K562 (cell line): ENCODE data around the gene HLA-DRB1.
"Not testable (repeated sequence)": the region's sequence is repeated elsewhere in the genome, so short reads cannot be mapped to it uniquely, and the experiment has no call there.

Experiments used
- CREM ChIP-seq: IDR thresholded peaks from 2 replicates; pipeline ENCODE4 v1.6.1; 2014; ENCODE audit warnings: antibody characterized with exemption, low read depth
- FOXM1 ChIP-seq, 2 experiments: fragments of 450-650 bp in 1 of 2; sonication (generic) in 1 of 2; formaldehyde crosslinking in 1 of 2; IDR thresholded peaks; 2 replicates each; pipeline versions ENCODE4 v1.6.1 to v1.9.0; 2017 to 2022; ENCODE audit warnings: low read depth in 2 of 2, mild to moderate bottlenecking in 2 of 2, missing genetic modification reagents in 1 of 2, moderate library complexity in 1 of 2
- MXI1 ChIP-seq: IDR thresholded peaks from 2 replicates; pipeline ENCODE4 v1.6.1; 2011; ENCODE audit warnings: low read depth, mild to moderate bottlenecking, improper control_type of control experiment, low read length
- RBM34 ChIP-seq: fragments of 200-400 bp; formaldehyde crosslinking; IDR thresholded peaks from 2 replicates; pipeline ENCODE4 v1.6.1; 2018; ENCODE audit warnings: low read length, borderline replicate concordance; ENCODE audit not compliant: insufficient read depth
- RCOR1 ChIP-seq, 2 experiments: IDR thresholded peaks; 2 replicates each; pipeline ENCODE4 v1.6.1; 2012; ENCODE audit warnings: low read depth in 2 of 2, low read length in 2 of 2, borderline replicate concordance in 1 of 2, improper control_type of control experiment in 1 of 2
- SMARCA5 ChIP-seq: fragments of 450-650 bp; IDR thresholded peaks from 2 replicates; pipeline ENCODE4 v1.6.1; 2016
- TCF7L2 ChIP-seq: fragments of 150-350 bp; IDR thresholded peaks from 2 replicates; pipeline ENCODE4 v1.6.1; 2016; ENCODE audit warnings: low read depth, mild to moderate bottlenecking, low read length, moderate library complexity
- ZFP30 ChIP-seq: fragments of 250-450 bp; sonication (Bioruptor Pico); IDR thresholded peaks from 2 replicates; pipeline ENCODE4 v1.8.0; 2022; ENCODE audit warnings: moderate library complexity, mild to moderate bottlenecking, inconsistent platforms, borderline replicate concordance
- TF ChIP-seq, protein P1 (sequence below), 3 experiments: IDR thresholded peaks in 2 of 3; conservative IDR thresholded peaks in 1 of 3; 2 replicates each; pipeline ENCODE4 v1.5.1; 2011 to 2012; ENCODE audit warnings: low read length in 3 of 3, mild to moderate bottlenecking in 3 of 3, control low read depth in 2 of 3, improper control_type of control experiment in 1 of 3, inconsistent platforms in 1 of 3, low read depth in 1 of 3, mixed read lengths in 1 of 3, moderate library complexity in 1 of 3; ENCODE audit not compliant: insufficient read depth in 2 of 3
- TF ChIP-seq, protein P2 (sequence below): fragments of 250-450 bp; sonication (Bioruptor Pico); IDR thresholded peaks from 2 replicates; pipeline ENCODE4 v1.4.0; 2020; ENCODE audit warnings: mild to moderate bottlenecking, moderate library complexity, borderline replicate concordance
- TF ChIP-seq, protein P3 (sequence below): fragments of 450-650 bp; formaldehyde crosslinking; IDR thresholded peaks from 2 replicates; pipeline ENCODE4 v1.4.0; 2022; ENCODE audit warnings: missing genetic modification characterization

DNA sequence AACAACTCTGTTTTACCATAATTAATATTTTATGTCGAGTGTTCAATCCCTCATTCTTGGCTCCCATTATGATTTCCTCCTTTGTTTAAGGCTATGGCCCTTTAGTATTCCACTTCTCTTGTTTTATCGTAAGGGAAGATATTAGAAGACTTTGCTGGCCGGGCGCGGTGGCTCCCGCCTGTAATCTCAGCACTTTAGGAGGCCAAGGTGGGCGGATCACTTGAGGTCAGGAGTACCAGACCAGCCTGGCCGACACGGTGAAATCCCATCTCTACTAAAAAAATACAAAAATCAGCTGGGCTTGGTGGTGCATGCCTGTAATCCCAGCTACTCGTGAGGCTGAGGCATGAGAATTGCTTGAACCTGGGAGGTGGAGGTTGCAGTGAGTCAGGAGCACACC lies 1.1 kb upstream of the HLA-DRB1 start:
- TF ChIP-seq RCOR1 (IDR thresholded peaks at IDR 0.05; ENCODE audit: borderline replicate concordance in 1 of 2, low read depth in 2 of 2, low read length in 2 of 2); SMARCA5; RBM34; FOXM1 (IDR thresholded peaks at IDR 0.05; ENCODE audit: low read depth); FOXM1 (CRISPR knock-in tag; IDR thresholded peaks at IDR 0.05; ENCODE audit: low read depth); MXI1; CREM; TCF7L2; ZFP30 (CRISPR knock-in tag): not testable (repeated sequence)
- TF ChIP-seq, protein P1, sequence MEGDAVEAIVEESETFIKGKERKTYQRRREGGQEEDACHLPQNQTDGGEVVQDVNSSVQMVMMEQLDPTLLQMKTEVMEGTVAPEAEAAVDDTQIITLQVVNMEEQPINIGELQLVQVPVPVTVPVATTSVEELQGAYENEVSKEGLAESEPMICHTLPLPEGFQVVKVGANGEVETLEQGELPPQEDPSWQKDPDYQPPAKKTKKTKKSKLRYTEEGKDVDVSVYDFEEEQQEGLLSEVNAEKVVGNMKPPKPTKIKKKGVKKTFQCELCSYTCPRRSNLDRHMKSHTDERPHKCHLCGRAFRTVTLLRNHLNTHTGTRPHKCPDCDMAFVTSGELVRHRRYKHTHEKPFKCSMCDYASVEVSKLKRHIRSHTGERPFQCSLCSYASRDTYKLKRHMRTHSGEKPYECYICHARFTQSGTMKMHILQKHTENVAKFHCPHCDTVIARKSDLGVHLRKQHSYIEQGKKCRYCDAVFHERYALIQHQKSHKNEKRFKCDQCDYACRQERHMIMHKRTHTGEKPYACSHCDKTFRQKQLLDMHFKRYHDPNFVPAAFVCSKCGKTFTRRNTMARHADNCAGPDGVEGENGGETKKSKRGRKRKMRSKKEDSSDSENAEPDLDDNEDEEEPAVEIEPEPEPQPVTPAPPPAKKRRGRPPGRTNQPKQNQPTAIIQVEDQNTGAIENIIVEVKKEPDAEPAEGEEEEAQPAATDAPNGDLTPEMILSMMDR (IDR thresholded peaks at IDR 0.05 in 2 of 3, conservative IDR thresholded peaks at IDR 0.05 in 1 of 3; ENCODE audit: insufficient read depth in 2 of 3, low read depth in 1 of 3, low read length in 3 of 3): not testable (repeated sequence)
- TF ChIP-seq, protein P2, sequence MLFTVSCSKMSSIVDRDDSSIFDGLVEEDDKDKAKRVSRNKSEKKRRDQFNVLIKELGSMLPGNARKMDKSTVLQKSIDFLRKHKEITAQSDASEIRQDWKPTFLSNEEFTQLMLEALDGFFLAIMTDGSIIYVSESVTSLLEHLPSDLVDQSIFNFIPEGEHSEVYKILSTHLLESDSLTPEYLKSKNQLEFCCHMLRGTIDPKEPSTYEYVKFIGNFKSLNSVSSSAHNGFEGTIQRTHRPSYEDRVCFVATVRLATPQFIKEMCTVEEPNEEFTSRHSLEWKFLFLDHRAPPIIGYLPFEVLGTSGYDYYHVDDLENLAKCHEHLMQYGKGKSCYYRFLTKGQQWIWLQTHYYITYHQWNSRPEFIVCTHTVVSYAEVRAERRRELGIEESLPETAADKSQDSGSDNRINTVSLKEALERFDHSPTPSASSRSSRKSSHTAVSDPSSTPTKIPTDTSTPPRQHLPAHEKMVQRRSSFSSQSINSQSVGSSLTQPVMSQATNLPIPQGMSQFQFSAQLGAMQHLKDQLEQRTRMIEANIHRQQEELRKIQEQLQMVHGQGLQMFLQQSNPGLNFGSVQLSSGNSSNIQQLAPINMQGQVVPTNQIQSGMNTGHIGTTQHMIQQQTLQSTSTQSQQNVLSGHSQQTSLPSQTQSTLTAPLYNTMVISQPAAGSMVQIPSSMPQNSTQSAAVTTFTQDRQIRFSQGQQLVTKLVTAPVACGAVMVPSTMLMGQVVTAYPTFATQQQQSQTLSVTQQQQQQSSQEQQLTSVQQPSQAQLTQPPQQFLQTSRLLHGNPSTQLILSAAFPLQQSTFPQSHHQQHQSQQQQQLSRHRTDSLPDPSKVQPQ (CRISPR knock-in tag): not testable (repeated sequence)
- TF ChIP-seq, protein P3, sequence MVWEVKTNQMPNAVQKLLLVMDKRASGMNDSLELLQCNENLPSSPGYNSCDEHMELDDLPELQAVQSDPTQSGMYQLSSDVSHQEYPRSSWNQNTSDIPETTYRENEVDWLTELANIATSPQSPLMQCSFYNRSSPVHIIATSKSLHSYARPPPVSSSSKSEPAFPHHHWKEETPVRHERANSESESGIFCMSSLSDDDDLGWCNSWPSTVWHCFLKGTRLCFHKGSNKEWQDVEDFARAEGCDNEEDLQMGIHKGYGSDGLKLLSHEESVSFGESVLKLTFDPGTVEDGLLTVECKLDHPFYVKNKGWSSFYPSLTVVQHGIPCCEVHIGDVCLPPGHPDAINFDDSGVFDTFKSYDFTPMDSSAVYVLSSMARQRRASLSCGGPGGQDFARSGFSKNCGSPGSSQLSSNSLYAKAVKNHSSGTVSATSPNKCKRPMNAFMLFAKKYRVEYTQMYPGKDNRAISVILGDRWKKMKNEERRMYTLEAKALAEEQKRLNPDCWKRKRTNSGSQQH (CRISPR knock-in tag): not testable (repeated sequence)
